ENCODE data around the gene AOC3.
A peak's percentile ranks its signal among the peaks of the same experiment; 100 is the strongest.

DNA sequence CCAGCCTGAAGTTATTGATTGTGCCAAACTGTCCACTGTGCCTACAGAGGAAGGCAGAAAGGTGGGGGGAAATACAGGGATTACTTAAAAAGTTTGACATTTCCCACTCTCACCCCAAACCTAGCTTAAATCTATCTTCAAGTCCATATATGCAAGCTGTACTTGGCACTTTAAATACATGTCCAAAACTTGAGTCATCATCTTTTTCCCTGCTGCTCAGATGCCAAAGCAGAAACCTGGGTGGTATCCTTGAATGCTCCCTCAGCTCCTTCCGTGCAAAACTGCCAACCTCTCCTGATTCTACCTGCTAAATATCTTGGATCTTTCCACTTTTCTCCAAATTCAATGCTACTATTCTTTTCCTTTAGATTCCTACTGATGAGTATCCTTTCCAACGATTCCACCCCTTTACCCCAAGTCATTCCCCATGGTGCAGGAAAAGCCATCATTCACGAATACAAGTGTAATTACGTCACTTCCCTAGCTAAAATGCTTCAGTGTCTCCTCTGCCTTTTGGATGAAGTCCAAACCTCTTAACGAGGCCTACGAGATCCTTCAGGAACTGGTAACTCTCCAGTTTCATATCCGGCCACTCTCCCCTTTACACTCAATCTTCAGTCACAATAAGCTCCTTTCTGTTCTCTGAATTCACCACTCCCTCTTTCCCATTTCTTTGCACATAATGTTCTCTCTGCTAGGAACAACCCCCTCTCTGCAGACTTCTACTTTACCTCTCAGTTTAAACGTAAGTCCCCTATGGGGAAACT, 36.2 kb upstream of the AOC3 start:
- TF ChIP-seq, protein P1, sequence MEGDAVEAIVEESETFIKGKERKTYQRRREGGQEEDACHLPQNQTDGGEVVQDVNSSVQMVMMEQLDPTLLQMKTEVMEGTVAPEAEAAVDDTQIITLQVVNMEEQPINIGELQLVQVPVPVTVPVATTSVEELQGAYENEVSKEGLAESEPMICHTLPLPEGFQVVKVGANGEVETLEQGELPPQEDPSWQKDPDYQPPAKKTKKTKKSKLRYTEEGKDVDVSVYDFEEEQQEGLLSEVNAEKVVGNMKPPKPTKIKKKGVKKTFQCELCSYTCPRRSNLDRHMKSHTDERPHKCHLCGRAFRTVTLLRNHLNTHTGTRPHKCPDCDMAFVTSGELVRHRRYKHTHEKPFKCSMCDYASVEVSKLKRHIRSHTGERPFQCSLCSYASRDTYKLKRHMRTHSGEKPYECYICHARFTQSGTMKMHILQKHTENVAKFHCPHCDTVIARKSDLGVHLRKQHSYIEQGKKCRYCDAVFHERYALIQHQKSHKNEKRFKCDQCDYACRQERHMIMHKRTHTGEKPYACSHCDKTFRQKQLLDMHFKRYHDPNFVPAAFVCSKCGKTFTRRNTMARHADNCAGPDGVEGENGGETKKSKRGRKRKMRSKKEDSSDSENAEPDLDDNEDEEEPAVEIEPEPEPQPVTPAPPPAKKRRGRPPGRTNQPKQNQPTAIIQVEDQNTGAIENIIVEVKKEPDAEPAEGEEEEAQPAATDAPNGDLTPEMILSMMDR (IDR thresholded peaks at IDR 0.05), result no peak
- TF ChIP-seq POLR2A (IDR thresholded peaks at IDR 0.05), result no peak
- peak in 1 of 2 donors; percentile 50 for TF ChIP-seq EP300 (IDR thresholded peaks at IDR 0.05)
